ENCODE measurements around the gene NKD1. TPM values are rescaled to one million over a fixed set of nuclear protein-coding genes. Genes with fewer than 3 reads are reported as not detected.

Gene NKD1
- total RNA-seq, 4 donors from 2014 or later = 37.1 to 87.8 (median 54.1) TPM

DNA sequence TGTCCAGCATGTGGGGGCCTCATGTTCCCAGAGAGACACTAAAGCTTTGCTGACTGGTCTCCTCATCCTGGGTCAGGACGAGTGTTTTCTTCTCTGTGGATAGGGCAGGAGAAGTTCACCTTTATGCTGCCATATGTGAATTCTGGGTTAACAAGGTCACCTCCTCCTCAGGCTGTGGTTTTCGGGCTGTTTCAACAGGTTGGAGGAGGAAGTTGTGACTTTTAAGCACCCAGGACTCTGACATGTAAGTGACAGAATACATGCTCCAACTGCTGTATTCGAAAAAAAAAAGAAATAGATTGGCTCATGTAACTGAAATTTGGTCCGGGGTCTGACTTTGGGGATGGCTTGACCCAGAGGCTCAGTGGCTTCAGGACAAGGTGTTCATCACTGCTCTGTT, 78.7 kb downstream of the NKD1 start:
- H3K27ac ChIP-seq (replicated peaks in 1 of 4) = peak overlapping the region; percentile 44 to 66 (median 50)
- H3K9me3 ChIP-seq = no peaks in the 10 kb centered on the region
- no peak overlapping the region for H3K4me3 ChIP-seq
- no peak for DNase-seq (ENCODE audit: extremely low spot score)
- H3K36me3 ChIP-seq = peaks cover 0 to 60% (median 27%) of the 10 kb centered on the region in 4 donors
- no peak for TF ChIP-seq EP300 (IDR thresholded peaks at IDR 0.05)
- TF ChIP-seq, protein P1, sequence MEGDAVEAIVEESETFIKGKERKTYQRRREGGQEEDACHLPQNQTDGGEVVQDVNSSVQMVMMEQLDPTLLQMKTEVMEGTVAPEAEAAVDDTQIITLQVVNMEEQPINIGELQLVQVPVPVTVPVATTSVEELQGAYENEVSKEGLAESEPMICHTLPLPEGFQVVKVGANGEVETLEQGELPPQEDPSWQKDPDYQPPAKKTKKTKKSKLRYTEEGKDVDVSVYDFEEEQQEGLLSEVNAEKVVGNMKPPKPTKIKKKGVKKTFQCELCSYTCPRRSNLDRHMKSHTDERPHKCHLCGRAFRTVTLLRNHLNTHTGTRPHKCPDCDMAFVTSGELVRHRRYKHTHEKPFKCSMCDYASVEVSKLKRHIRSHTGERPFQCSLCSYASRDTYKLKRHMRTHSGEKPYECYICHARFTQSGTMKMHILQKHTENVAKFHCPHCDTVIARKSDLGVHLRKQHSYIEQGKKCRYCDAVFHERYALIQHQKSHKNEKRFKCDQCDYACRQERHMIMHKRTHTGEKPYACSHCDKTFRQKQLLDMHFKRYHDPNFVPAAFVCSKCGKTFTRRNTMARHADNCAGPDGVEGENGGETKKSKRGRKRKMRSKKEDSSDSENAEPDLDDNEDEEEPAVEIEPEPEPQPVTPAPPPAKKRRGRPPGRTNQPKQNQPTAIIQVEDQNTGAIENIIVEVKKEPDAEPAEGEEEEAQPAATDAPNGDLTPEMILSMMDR (IDR thresholded peaks at IDR 0.05) = no peak
- TF ChIP-seq POLR2A (IDR thresholded peaks at IDR 0.05; ENCODE audit: low read depth) = no peak
- no peak for TF ChIP-seq POLR2AphosphoS5 (IDR thresholded peaks at IDR 0.05)
- H3K27me3 ChIP-seq = no peaks in the 10 kb centered on the region
- 49% methylated on average over 4 of the region's 4 CpGs for WGBS
- H3K4me1 ChIP-seq = peaks cover 11 to 41% (median 33%) of the 10 kb centered on the region in 4 donors
- intact Hi-C loops (cut with DNase I) = loop anchor here (5.0 kb wide), 2 partner anchors 80 to 260 kb away; partner anchors contain the start of genes BRD7 and NKD1

DNA sequence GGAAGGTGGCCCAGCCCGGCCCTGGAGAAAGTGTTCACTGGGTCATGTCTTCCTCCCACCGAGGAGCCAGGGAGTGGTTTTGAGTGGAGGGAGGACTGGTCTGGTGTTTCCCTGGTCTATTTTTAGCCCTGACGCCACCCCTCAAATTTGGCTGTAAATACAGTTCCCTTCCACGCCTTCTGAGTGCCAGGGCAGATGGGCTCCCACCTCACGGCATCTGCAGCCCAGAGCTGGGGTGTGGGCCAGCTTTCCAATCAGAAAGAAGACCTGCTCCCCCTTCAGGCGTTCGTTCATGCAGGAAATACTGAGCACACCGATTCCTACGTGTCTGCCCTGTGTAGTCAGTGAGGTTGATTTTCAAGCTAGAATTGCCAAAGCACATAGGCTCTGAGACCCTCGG, 79.2 kb downstream of the NKD1 start:
- Histone ChIP-seq H3K27me3 (no peaks in the 10 kb centered on the region), H3K4me1 (peaks cover 11 to 41% (median 33%) of the 10 kb centered on the region in 4 donors), H3K4me3 (no peak overlapping the region), H3K27ac (replicated peaks in 1 of 4) (peak overlapping the region; percentile 44 to 66 (median 50)), H3K36me3 (peaks cover 0 to 60% (median 28%) of the 10 kb centered on the region in 4 donors), H3K9me3 (no peaks in the 10 kb centered on the region)
- DNase-seq (ENCODE audit: extremely low spot score) = peak; percentile 94
- 7% methylated on average over 7 of the region's 10 CpGs for WGBS
- intact Hi-C loops (cut with DNase I) = loop anchor here (5.0 kb wide), 2 partner anchors 80 to 260 kb away; partner anchors contain the start of genes BRD7 and NKD1
- TF ChIP-seq POLR2AphosphoS5 (IDR thresholded peaks at IDR 0.05) (peak; percentile 38 to 55), POLR2A (IDR thresholded peaks at IDR 0.05; ENCODE audit: low read depth) (no peak), EP300 (IDR thresholded peaks at IDR 0.05) (no peak)
- TF ChIP-seq, protein P1 (IDR thresholded peaks at IDR 0.05) = peak; percentile 44 to 72 (median 60)

DNA sequence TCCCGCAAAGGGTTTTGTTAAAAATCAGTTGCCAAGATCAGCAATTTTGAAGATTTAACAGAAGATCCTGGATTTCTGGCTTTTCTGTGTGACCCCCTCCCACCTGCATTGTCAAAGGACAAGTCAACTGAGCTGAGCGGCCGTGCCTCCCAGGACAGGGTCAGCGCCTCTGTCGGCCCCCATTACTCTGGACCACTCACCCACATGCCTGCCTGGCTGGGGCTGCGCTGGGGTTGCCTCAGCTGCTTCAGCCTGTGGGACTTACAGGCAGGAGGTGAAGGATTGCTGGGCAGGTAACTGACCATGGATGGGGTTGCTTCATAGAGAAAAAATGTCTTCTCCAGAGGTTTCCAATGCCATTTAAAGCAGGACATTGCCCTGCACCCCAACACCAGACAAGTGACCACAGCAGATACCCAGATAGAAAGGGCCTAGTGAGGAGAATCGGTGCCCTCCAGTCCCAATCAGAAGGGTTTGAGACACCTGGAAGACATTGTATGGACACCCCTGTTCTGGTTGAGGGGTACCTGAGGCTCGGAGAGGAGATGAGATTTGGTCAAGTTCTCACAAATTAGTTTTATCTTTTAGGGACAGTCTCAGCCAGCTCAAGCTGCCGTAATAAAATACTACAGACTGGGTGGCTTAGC, 80.1 kb downstream of the NKD1 start:
- Histone ChIP-seq H3K27ac (replicated peaks in 1 of 4) (peak overlapping the region in 2 of 4 donors; percentile 56 to 66), H3K4me1 (peaks cover 11 to 41% (median 33%) of the 10 kb centered on the region in 4 donors), H3K36me3 (peaks cover 0 to 64% (median 35%) of the 10 kb centered on the region in 4 donors), H3K4me3 (no peak overlapping the region), H3K27me3 (no peaks in the 10 kb centered on the region), H3K9me3 (no peaks in the 10 kb centered on the region)
- intact Hi-C loops (cut with DNase I) = loop anchor here (5.0 kb wide), 2 partner anchors 81 to 261 kb away; partner anchors contain the start of genes BRD7 and NKD1
- TF ChIP-seq EP300 (IDR thresholded peaks at IDR 0.05) (no peak), POLR2A (IDR thresholded peaks at IDR 0.05; ENCODE audit: low read depth) (no peak)
- no peak for DNase-seq (ENCODE audit: extremely low spot score)
- WGBS = 97% methylated on average over 9 of the region's 9 CpGs

DNA sequence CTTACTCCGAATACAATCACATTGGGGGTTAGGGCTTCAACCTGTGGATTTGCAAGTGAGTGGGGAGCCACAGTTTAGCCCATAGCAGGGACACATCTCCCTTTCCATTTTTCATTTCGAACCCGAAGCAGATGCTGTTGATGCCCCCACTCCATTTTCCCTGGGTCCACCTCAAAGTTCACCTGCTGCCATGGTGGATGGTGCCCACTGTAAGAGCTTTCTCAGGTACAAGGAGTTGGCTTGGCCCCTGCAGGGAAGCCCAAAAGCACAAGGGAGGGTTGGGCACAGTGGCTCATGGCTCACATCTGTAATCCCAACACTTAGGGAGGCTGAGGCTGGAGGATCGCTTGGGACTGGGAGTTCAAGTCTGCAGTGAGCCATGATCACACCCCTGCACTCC, 81.1 kb downstream of the NKD1 start:
- TF ChIP-seq POLR2A (IDR thresholded peaks at IDR 0.05; ENCODE audit: low read depth) (no peak), EP300 (IDR thresholded peaks at IDR 0.05) (no peak), POLR2AphosphoS5 (IDR thresholded peaks at IDR 0.05) (no peak)
- TF ChIP-seq, protein P1 (IDR thresholded peaks at IDR 0.05) = no peak
- DNase-seq (ENCODE audit: extremely low spot score) = no peak
- Histone ChIP-seq H3K9me3 (no peaks in the 10 kb centered on the region), H3K27me3 (no peaks in the 10 kb centered on the region), H3K4me3 (no peak overlapping the region), H3K36me3 (peaks cover 0 to 72% (median 42%) of the 10 kb centered on the region in 4 donors), H3K4me1 (peaks cover 11 to 36% (median 31%) of the 10 kb centered on the region in 4 donors), H3K27ac (replicated peaks in 1 of 4) (no peak overlapping the region)
- WGBS = 82% methylated on average over 4 of the region's 4 CpGs
- intact Hi-C loops (cut with DNase I) = loop anchor here (5.0 kb wide), 2 partner anchors 82 to 262 kb away; partner anchors contain the start of genes BRD7 and NKD1

DNA sequence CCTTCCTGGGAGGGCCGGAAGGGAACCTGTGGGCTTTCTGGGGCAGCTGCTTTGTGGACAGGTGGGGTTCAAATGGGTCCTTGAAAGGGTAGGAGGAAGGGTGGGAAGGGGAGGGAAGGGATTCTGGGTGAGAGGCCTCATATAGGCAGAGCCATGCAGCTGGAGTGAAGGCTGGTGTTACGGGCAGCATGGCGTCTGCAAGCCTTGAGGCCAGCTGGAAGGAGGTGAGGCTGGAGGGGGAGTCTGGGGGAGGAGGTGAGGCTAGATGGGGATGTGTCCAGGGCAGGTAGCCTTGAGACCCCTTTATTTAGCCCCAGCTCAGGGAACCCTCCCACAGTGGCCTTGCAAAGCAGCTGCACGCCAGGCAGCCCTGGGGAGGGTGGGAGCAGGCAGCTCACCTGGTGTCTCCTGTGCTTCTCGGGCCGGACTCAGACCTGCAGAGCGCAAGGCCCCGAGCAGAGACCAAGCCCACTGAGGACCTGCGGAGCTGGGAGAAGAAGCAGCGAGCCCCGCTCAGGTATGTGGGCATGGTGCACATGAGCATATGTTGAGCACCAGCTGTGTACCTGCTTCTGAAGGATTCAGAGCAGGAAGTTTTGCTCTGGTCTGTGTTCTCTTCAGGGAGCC, 82.3 kb downstream of the NKD1 start:
- DNase-seq (ENCODE audit: extremely low spot score) = no peak

More for the DNA sequence above, 82.3 kb downstream of the NKD1 start:
- 98% methylated on average over 8 of the region's 11 CpGs for WGBS
- intact Hi-C loops (cut with DNase I) = no loop called here
- Histone ChIP-seq H3K36me3 (peaks cover 0 to 76% (median 42%) of the 10 kb centered on the region in 4 donors), H3K27ac (replicated peaks in 1 of 4) (no peak overlapping the region), H3K4me1 (peaks cover 11 to 25% (median 23%) of the 10 kb centered on the region in 4 donors), H3K4me3 (no peak overlapping the region), H3K9me3 (no peaks in the 10 kb centered on the region), H3K27me3 (no peaks in the 10 kb centered on the region)
- no peak for TF ChIP-seq POLR2AphosphoS5 (IDR thresholded peaks at IDR 0.05)
